Right lobe of liver (tissue), 6 donors: ENCODE results near the gene MYOT. TPM values are rescaled to one million over a fixed set of nuclear protein-coding genes. Genes with fewer than 3 reads are reported as not detected.

Experiments used
- ATAC-seq, 4 donors: fragments of 200-7000 bp; cut with Tn5 transposase; one replicate each; pipeline ENCODE4 v1.9.1; 2020; ENCODE audit warnings: mild to moderate bottlenecking in 4 of 4, moderate library complexity in 4 of 4
- DNase-seq, 3 donors: peaks; one replicate each; pipeline ENCODE4 v3.0.0-alpha.2; 2020
- H3K27ac ChIP-seq, 3 donors: fragments of 200-600 bp; one replicate each; pipeline ENCODE4 v1.8.0; 2022
- H3K27me3 ChIP-seq, 2 donors: fragments of 200-600 bp; one replicate each; pipeline ENCODE4 v1.8.0; 2022
- H3K36me3 ChIP-seq, 4 donors: fragments of 200-600 bp; sonication (generic) in 1 of 4; one replicate each; pipeline versions ENCODE4 v1.5.1 to v1.8.0; 2017 to 2022; ENCODE audit warnings: control low read depth in 1 of 4
- H3K4me1 ChIP-seq, 4 donors: fragments of 200-600 bp; sonication (generic) in 1 of 4; one replicate each; pipeline versions ENCODE4 v1.5.1 to v1.8.0; 2017 to 2022; ENCODE audit warnings: control low read depth in 1 of 4
- H3K4me3 ChIP-seq, 3 donors: fragments of 200-600 bp; one replicate each; pipeline ENCODE4 v1.8.0; 2022
- H3K9me3 ChIP-seq, 4 donors: fragments of 200-600 bp; sonication (generic) in 1 of 4; one replicate each; pipeline versions ENCODE4 v1.5.1 to v1.8.0; 2017 to 2022; ENCODE audit warnings: control low read depth in 1 of 4
- POLR2A ChIP-seq: fragments of 450-650 bp; IDR thresholded peaks from one replicate; pipeline ENCODE4 v1.6.1; 2017; ENCODE audit warnings: antibody characterized with exemption, mild to moderate bottlenecking
- WGBS: methylation state at CpG from one replicate; pipeline ENCODE4 v1.1.6; 2018; ENCODE audit warnings: low coverage, low lambda C conversion rate; ENCODE audit not compliant: insufficient coverage; ENCODE audit errors: missing lambda C conversion rate; 5-methylcytosine and 5-hydroxymethylcytosine counted together
- intact Hi-C, 2 donors: fragments of 100-400 bp; cut with DNase I; formaldehyde crosslinking; loops; one replicate each; pipeline versions ENCODE4 v1.11.2 to v1.14.1; 2022
- total RNA-seq, 6 experiments: library from RNA; depleted of rRNA in 2 of 6; stranded (reverse); fragments of >200 nt in 2 of 6; fragmentation: NEBNext Ultra II Directional in 3 of 6; extraction: Animal tissue kit (Norgen Biotek cat#: 25700) in 3 of 6; gene quantifications; one replicate each; pipeline versions ENCODE4 v1.1.0 to v1.2.4, GENCODE V29; 2016 to 2023
- TF ChIP-seq, protein P1 (sequence below), 4 donors: fragments of 200-600 bp in 3 of 4; fragments of 450-650 bp in 1 of 4; IDR thresholded peaks; one replicate each; pipeline versions ENCODE4 v1.5.1 to v1.8.0; 2016 to 2022; ENCODE audit warnings: antibody characterized with exemption in 4 of 4, mild to moderate bottlenecking in 2 of 4
- donor health status: DM: no; HTN: yes; CAD: no.
- donor health status: DM: no; HTN: no; CAD: no.
- donor health status: DM: no; HTN: no; CAD: no.
- donor health status: DM: no; HTN: yes; CAD: no.
- donor health status: DM: no; HTN: yes; CAD: no.

MYOT gene
- total RNA-seq, 6 experiments from 2014 or later: 0.31 to 0.88 (median 0.53) TPM; not detected in 1

- intact Hi-C loops: no loop called here
- no peak for DNase-seq
- no peak overlapping the region for H3K27ac ChIP-seq
- H3K4me1 ChIP-seq: no peaks in the 10 kb centered on the region
- H3K36me3 ChIP-seq: no peaks in the 10 kb centered on the region
- ATAC-seq: no peak
- TF ChIP-seq, protein P1, sequence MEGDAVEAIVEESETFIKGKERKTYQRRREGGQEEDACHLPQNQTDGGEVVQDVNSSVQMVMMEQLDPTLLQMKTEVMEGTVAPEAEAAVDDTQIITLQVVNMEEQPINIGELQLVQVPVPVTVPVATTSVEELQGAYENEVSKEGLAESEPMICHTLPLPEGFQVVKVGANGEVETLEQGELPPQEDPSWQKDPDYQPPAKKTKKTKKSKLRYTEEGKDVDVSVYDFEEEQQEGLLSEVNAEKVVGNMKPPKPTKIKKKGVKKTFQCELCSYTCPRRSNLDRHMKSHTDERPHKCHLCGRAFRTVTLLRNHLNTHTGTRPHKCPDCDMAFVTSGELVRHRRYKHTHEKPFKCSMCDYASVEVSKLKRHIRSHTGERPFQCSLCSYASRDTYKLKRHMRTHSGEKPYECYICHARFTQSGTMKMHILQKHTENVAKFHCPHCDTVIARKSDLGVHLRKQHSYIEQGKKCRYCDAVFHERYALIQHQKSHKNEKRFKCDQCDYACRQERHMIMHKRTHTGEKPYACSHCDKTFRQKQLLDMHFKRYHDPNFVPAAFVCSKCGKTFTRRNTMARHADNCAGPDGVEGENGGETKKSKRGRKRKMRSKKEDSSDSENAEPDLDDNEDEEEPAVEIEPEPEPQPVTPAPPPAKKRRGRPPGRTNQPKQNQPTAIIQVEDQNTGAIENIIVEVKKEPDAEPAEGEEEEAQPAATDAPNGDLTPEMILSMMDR (IDR thresholded peaks at IDR 0.05): no peak
- no peak for TF ChIP-seq POLR2A
- no peak overlapping the region for H3K4me3 ChIP-seq
- H3K27me3 ChIP-seq: no peaks in the 10 kb centered on the region
- H3K9me3 ChIP-seq: no peaks in the 10 kb centered on the region
Observed at GRCh38 chr5:137836997-137837396, 30.7 kb upstream of the MYOT start.

DNA sequence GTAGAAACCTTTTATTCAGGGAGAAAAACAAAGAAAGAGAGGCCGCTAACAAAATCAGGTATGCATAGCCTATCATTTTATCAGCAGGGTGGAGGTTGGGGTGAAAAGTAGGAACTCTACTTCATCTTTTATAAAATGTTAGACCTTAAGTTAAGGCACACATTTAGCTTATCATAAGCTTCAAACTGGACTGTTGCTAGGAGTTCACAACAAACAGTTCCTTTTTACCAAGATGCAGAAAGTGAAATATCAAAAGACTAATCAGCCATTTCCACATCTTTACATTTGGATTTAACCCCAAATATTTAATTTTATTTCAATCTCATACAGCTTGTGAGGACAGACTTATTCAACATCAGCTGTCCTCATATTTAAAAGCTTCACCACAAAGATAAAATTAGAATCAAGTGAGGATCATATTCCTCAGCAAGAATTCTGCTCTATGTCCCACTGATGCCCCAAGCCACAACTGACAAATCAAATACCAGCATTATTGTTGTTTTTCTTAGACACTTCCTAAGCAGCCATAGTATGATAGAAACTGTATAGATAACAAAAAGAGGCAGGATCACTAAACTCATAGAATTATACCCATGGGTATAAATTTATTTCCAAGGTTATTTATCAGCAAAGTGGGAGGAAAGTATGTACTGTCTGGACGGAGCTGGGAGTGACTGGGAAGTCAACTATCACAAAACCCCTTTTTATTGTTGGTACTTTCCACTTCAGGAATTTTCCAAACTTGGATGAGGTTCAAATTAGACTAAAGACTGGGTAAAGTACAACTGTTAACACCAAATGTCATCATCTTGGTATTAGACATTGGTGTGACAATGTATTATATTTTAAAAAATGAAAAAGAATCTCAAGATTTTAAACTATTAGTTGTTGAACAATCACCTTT is 29.9 kb upstream of the MYOT start:
- DNase-seq: no peak
- no peaks in the 10 kb centered on the region for H3K27me3 ChIP-seq
- no peaks in the 10 kb centered on the region for H3K9me3 ChIP-seq
- WGBS: 83% methylated on average over 2 of the region's 2 CpGs
- H3K4me3 ChIP-seq: no peak overlapping the region
- no peak overlapping the region for H3K27ac ChIP-seq
- H3K4me1 ChIP-seq: no peaks in the 10 kb centered on the region
- ATAC-seq: no peak
- no peaks in the 10 kb centered on the region for H3K36me3 ChIP-seq
- intact Hi-C loops: no loop called here
- no peak for TF ChIP-seq POLR2A
- TF ChIP-seq, protein P1 (IDR thresholded peaks at IDR 0.05): no peak

- DNase-seq (no peak), ATAC-seq (no peak)
- Histone ChIP-seq H3K27ac (no peak overlapping the region), H3K4me3 (no peak overlapping the region), H3K9me3 (no peaks in the 10 kb centered on the region), H3K4me1 (no peaks in the 10 kb centered on the region), H3K36me3 (no peaks in the 10 kb centered on the region), H3K27me3 (no peaks in the 10 kb centered on the region)
- no peak for TF ChIP-seq POLR2A
- TF ChIP-seq, protein P1 (IDR thresholded peaks at IDR 0.05): no peak
- intact Hi-C loops: no loop called here
Observed at GRCh38 chr5:137838976-137839375, 28.7 kb upstream of the MYOT start.

DNA sequence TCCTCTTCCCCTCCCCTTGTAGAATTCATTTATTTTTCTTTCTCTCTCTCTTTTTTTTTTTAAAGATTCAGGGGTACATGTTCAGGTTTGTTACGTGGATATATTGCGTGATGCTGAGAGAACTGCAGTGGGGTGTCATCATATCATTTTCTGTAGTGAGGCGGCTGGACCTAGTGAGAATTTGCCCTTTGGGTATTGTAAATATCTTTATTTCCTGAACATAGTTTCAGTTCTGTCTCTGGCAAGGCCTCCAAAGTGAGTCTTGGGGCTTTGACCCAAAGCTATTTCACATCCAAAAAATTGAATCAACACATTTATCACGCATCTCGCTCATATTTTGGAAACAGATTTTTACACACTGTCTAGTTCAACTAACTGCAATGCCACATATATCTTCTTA is 25.4 kb upstream of the MYOT start:
- no peak for ATAC-seq
- Histone ChIP-seq H3K36me3 (no peaks in the 10 kb centered on the region), H3K27ac (no peak overlapping the region), H3K9me3 (no peaks in the 10 kb centered on the region), H3K27me3 (no peaks in the 10 kb centered on the region), H3K4me3 (no peak overlapping the region), H3K4me1 (no peaks in the 10 kb centered on the region)
- TF ChIP-seq, protein P1 (IDR thresholded peaks at IDR 0.05): no peak
- TF ChIP-seq POLR2A: no peak
- no peak for DNase-seq
- intact Hi-C loops: no loop called here
- WGBS: 76% methylated on average over 5 of the region's 5 CpGs
